K562 (cell line): ENCODE measurements around the gene CASP1. TPM values are rescaled to one million over a fixed set of nuclear protein-coding genes. Genes with fewer than 3 reads are reported as not detected.

ENCODE experiments used
- ATAC-seq: fragments of 200-7000 bp; cut with Tn5 transposase; 3 replicates; pipeline ENCODE4 v1.9.1; 2020; ENCODE audit warnings: moderate library complexity
- BruUV-seq: library from RNA; stranded (reverse); fragments of 400-500 nt; replicated peaks from 2 replicates; lab custom pipeline; 2021; lab: Mats Ljungman, UMichigan
- CTCF ChIA-PET: fragments of 300-600 bp; formaldehyde crosslinking; extraction: SDS; loops from one replicate; lab custom pipeline; 2021; ENCODE audit warnings: low intra/inter-chr PET ratio; lab: Yijun Ruan, JAX
- POLR2A ChIA-PET: fragments of 300-600, 350-650 bp; sonication (Branson Sonifier 250); formaldehyde crosslinking; extraction: SDS; loops from one replicate; lab custom pipeline; 2021; ENCODE audit warnings: antibody characterized with exemption, inconsistent platforms; lab: Yijun Ruan, JAX
- DNase-seq, 4 experiments: peaks; one replicate each; pipeline versions ENCODE4 v3.0.0 to v3.0.0-alpha.2; 2011 to 2018; ENCODE audit warnings: low spot score in 3 of 4, mixed read lengths in 3 of 4; ENCODE audit errors: extremely low read depth in 1 of 4
- FAIRE-seq: peaks from 2 replicates; lab custom pipeline; 2011; peaks lifted over from hg19 to GRCh38; lab: Jason Lieb, UNC
- H2AFZ ChIP-seq: 2 replicates; pipeline ENCODE4 v1.6.0; 2011; ENCODE audit warnings: low read depth, low read length, control low read depth, inconsistent platforms
- H3K27ac ChIP-seq: fragments of 200-600 bp; 3 replicates; pipeline ENCODE4 v1.8.0; 2011; ENCODE audit warnings: low read depth, mild to moderate bottlenecking, control low read depth, inconsistent platforms, low read length, moderate library complexity, mixed read lengths; ENCODE audit errors: extremely low read depth
- H3K27me3 ChIP-seq, 2 experiments: fragments of 300-600 bp in 1 of 2; 2 replicates in 1 of 2; 3 replicates in 1 of 2; pipeline versions ENCODE4 v1.6.0 to v1.8.0; 2011; ENCODE audit warnings: inconsistent platforms in 2 of 2, low read length in 2 of 2, mild to moderate bottlenecking in 1 of 2, mixed read lengths in 1 of 2, moderate library complexity in 1 of 2; ENCODE audit not compliant: control insufficient read depth in 2 of 2, insufficient read depth in 2 of 2
- H3K36me3 ChIP-seq: fragments of 300-600 bp; 3 replicates; pipeline ENCODE4 v1.8.0; 2011; ENCODE audit warnings: mild to moderate bottlenecking, low read length, inconsistent platforms; ENCODE audit not compliant: control insufficient read depth, insufficient read depth
- H3K4me1 ChIP-seq, 2 experiments: fragments of 200-600 bp in 1 of 2; replicated peaks in 1 of 2; 2 replicates in 1 of 2; 3 replicates in 1 of 2; pipeline versions ENCODE4 v1.5.1 to v1.8.0; 2011; ENCODE audit warnings: inconsistent platforms in 2 of 2, low read length in 2 of 2, mild to moderate bottlenecking in 1 of 2, mixed read lengths in 1 of 2, moderate library complexity in 1 of 2; ENCODE audit not compliant: control insufficient read depth in 2 of 2, insufficient read depth in 2 of 2
- H3K4me2 ChIP-seq: 2 replicates; pipeline ENCODE4 v1.6.1; 2011; ENCODE audit warnings: low read length, control low read depth, inconsistent platforms, mixed read lengths; ENCODE audit not compliant: insufficient read depth
- H3K4me3 ChIP-seq: fragments of 200-600 bp; sonication (generic), shearing (Covaris generic); 2 replicates; pipeline ENCODE4 v1.5.1; 2016; ENCODE audit warnings: control low read depth, inconsistent platforms
- H3K79me2 ChIP-seq: fragments of 200-600 bp; 3 replicates; pipeline ENCODE4 v1.8.0; 2011; ENCODE audit warnings: low read length, inconsistent platforms; ENCODE audit not compliant: control insufficient read depth, insufficient read depth
- H3K9ac ChIP-seq, 2 experiments: 2 replicates each; pipeline versions ENCODE4 v1.6.0 to v1.6.1; 2011; ENCODE audit warnings: low read depth in 2 of 2, low read length in 2 of 2, control low read depth in 1 of 2, inconsistent platforms in 1 of 2, mild to moderate bottlenecking in 1 of 2, mixed read lengths in 1 of 2; ENCODE audit not compliant: insufficient read depth in 1 of 2
- H3K9me1 ChIP-seq: one replicate; pipeline ENCODE4 v1.6.0; 2011; ENCODE audit warnings: inconsistent platforms, mild to moderate bottlenecking, low read length, moderate library complexity; ENCODE audit not compliant: control insufficient read depth, insufficient read depth
- H3K9me3 ChIP-seq: replicated peaks from 2 replicates; pipeline ENCODE4 v1.5.1; 2011; ENCODE audit warnings: low read depth, low read length, inconsistent platforms; ENCODE audit not compliant: control insufficient read depth, insufficient read depth
- H4K20me1 ChIP-seq: replicated peaks from 2 replicates; pipeline ENCODE4 v1.6.1; 2011; ENCODE audit warnings: low read length, inconsistent platforms, mixed read lengths; ENCODE audit not compliant: control insufficient read depth, insufficient read depth
- BRCA1 ChIP-seq, 2 experiments: fragments of 450-650 bp in 1 of 2; sonication (generic) in 1 of 2; formaldehyde crosslinking in 1 of 2; IDR thresholded peaks; 2 replicates each; pipeline versions ENCODE4 v1.5.0 to v1.6.1; 2017 to 2020; ENCODE audit warnings: mild to moderate bottlenecking in 1 of 2, missing genetic modification reagents in 1 of 2
- EP300 ChIP-seq: IDR thresholded peaks from 2 replicates; pipeline ENCODE4 v1.6.1; 2012; ENCODE audit warnings: low read length, improper control_type of control experiment
- FOXK2 ChIP-seq, 2 experiments: fragments of 450-650 bp; IDR thresholded peaks in 1 of 2; conservative IDR thresholded peaks in 1 of 2; 2 replicates each; pipeline ENCODE4 v1.6.1; 2016; ENCODE audit warnings: low read depth in 2 of 2, mild to moderate bottlenecking in 1 of 2
- HEY1 ChIP-seq: fragments of 250-450 bp; sonication (Bioruptor Pico); IDR thresholded peaks from 2 replicates; pipeline ENCODE4 v1.5.0; 2020; ENCODE audit warnings: mild to moderate bottlenecking, moderate library complexity, borderline replicate concordance
- KLF1 ChIP-seq: fragments of 450-650 bp; IDR thresholded peaks from 2 replicates; pipeline ENCODE4 v1.6.1; 2016; ENCODE audit warnings: missing genetic modification characterization, missing compliant biosample characterization
- MAFG ChIP-seq: fragments of 450-650 bp; conservative IDR thresholded peaks from 2 replicates; pipeline ENCODE4 v1.6.1; 2016; ENCODE audit warnings: missing genetic modification characterization, missing compliant biosample characterization
- MAZ ChIP-seq, 2 experiments: fragments of 450-650 bp in 1 of 2; sonication (generic) in 1 of 2; formaldehyde crosslinking; IDR thresholded peaks in 1 of 2; conservative IDR thresholded peaks in 1 of 2; 2 replicates each; pipeline versions ENCODE4 v1.4.0 to v1.5.0; 2020; ENCODE audit warnings: mild to moderate bottlenecking in 1 of 2, missing genetic modification reagents in 1 of 2
- NCOA6 ChIP-seq: fragments of 450-650 bp; IDR thresholded peaks from 2 replicates; pipeline ENCODE4 v1.6.1; 2017; ENCODE audit warnings: mild to moderate bottlenecking
- PRMT5 ChIP-seq: sonication (generic); formaldehyde crosslinking; IDR thresholded peaks from 2 replicates; pipeline ENCODE4 v1.5.0; 2020; ENCODE audit warnings: missing genetic modification reagents
- PTRF ChIP-seq: fragments of 450-650 bp; IDR thresholded peaks from 2 replicates; pipeline ENCODE4 v1.6.1; 2016; ENCODE audit warnings: mild to moderate bottlenecking, missing genetic modification characterization, missing compliant biosample characterization
- RBM34 ChIP-seq: fragments of 200-400 bp; formaldehyde crosslinking; IDR thresholded peaks from 2 replicates; pipeline ENCODE4 v1.6.1; 2018; ENCODE audit warnings: low read length, borderline replicate concordance; ENCODE audit not compliant: insufficient read depth
- SMAD2 ChIP-seq: fragments of 150-350 bp; IDR thresholded peaks from 2 replicates; pipeline ENCODE4 v1.6.1; 2014; ENCODE audit warnings: low read depth, mild to moderate bottlenecking, low read length
- SMARCA5 ChIP-seq: fragments of 450-650 bp; IDR thresholded peaks from 2 replicates; pipeline ENCODE4 v1.6.1; 2016
- TAF15 ChIP-seq: fragments of 200-400 bp; formaldehyde crosslinking; IDR thresholded peaks from 2 replicates; pipeline ENCODE4 v1.6.1; 2017; ENCODE audit warnings: mild to moderate bottlenecking, low read depth, low read length, moderate library complexity
- TFAM ChIP-seq: fragments of 250-450 bp; sonication (Bioruptor Pico); conservative IDR thresholded peaks from 2 replicates; pipeline ENCODE4 v1.5.0; 2021; ENCODE audit warnings: mild to moderate bottlenecking, moderate library complexity
- ZEB2 ChIP-seq: fragments of 450-650 bp; IDR thresholded peaks from 2 replicates; pipeline ENCODE4 v1.6.1; 2016
- ZNF121 ChIP-seq: sonication (generic); formaldehyde crosslinking; conservative IDR thresholded peaks from 2 replicates; pipeline ENCODE4 v1.8.0; 2022; ENCODE audit warnings: missing genetic modification reagents
- ZNF134 ChIP-seq: fragments of 250-450 bp; sonication (Bioruptor Pico); conservative IDR thresholded peaks from 2 replicates; pipeline ENCODE4 v1.4.0; 2020
- ZNF589 ChIP-seq: fragments of 200-800 bp; sonication (Bioruptor generic); IDR thresholded peaks from 2 replicates; pipeline ENCODE4 v1.6.1; 2016; ENCODE audit warnings: low read depth, missing genetic modification characterization, missing compliant biosample characterization
- WGBS: fragments of 100-300 bp; shearing (Covaris generic); methylation state at CpG from one replicate; pipeline ENCODE4 v1.1.6; 2016; ENCODE audit warnings: low coverage, mixed read lengths; ENCODE audit not compliant: insufficient coverage; ENCODE audit errors: missing lambda C conversion rate; 5-methylcytosine and 5-hydroxymethylcytosine counted together
- in situ Hi-C: fragments of 300-500 bp; cut with MboI; formaldehyde crosslinking; loops from 4 replicates; pipeline ENCODE4 v1.15.0; 2018; ENCODE audit warnings: inconsistent platforms, mixed read lengths
- intact Hi-C: fragments of 100-400 bp; cut with micrococcal nuclease; formaldehyde crosslinking; loops from 2 replicates; pipeline ENCODE4 v1.14.2; 2022
- polyA plus RNA-seq, 8 experiments: library from polyadenylated mRNA; depleted of rRNA in 4 of 8; stranded (reverse) in 5 of 8; unstranded in 3 of 8; fragments of >200 nt; fragmentation: Nextera tagmentation in 2 of 8; fragmentation: Illumina TruSeq in 1 of 8; extraction: Ambion mirVana in 2 of 8; extraction: Trizol in 1 of 8; gene quantifications; 2 replicates each; pipeline versions ENCODE4 v1.2.1 to v1.2.3, GENCODE V29; 2011 to 2014; ENCODE audit warnings: inconsistent platforms in 1 of 8, missing spikeins in 1 of 8
- total RNA-seq, 7 experiments: library from RNA; depleted of rRNA in 6 of 7; stranded (reverse); fragments of >200 nt in 6 of 7; fragmentation: Illumina TruSeq in 2 of 7; extraction: Trizol in 2 of 7; gene quantifications; 2 replicates each; pipeline versions ENCODE4 v1.2.1 to v1.2.3, GENCODE V29; 2011 to 2021; ENCODE audit warnings: low replicate concordance in 1 of 7

The CASP1 gene
- total and polyA plus RNA-seq, 9 of the 15 experiments (the other 6 are each of a cell fraction or from before 2014, with no cell fraction given), result not detected

GRCh38 chr11:105033343-105033742, 1.6 kb downstream of the CASP1 start (continued):
- TF ChIP-seq ZEB2 (no peak), ZNF134 (CRISPR knock-in tag) (no peak), SMAD2 (no peak), HEY1 (CRISPR knock-in tag) (no peak), ZNF121 (no peak), EP300 (no peak), MAFG (tag) (no peak), PRMT5 (CRISPR knock-in tag) (no peak), RBM34 (no peak)

GRCh38 chr11:105032495-105032894, 2.4 kb downstream of the CASP1 start:
- CTCF ChIA-PET, result no interaction called here
- no peak overlapping the region for H3K4me3 ChIP-seq
- H3K27me3 ChIP-seq, result no peaks in the 10 kb centered on the region
- BruUV-seq, result no TSS peak
- H3K9me3 ChIP-seq, result no peaks in the 10 kb centered on the region
- no peaks in the 10 kb centered on the region for H3K4me1 ChIP-seq
- in situ Hi-C loops (no loop called here), intact Hi-C loops (no loop called here)
- ATAC-seq (no peak), DNase-seq (no peak), FAIRE-seq (no peak)
- POLR2A ChIA-PET, result no interaction called here
- no peak overlapping the region for H3K4me2 ChIP-seq
- no peaks in the 10 kb centered on the region for H3K36me3 ChIP-seq
- no peak overlapping the region for H2AFZ ChIP-seq
- H3K79me2 ChIP-seq, result no peaks in the 10 kb centered on the region
- H3K9me1 ChIP-seq, result no peaks in the 10 kb centered on the region
- 0% methylated on average over 2 of the region's 2 CpGs for WGBS
- no peak overlapping the region for H3K27ac ChIP-seq
- H3K9ac ChIP-seq, result no peak overlapping the region
- no peaks in the 10 kb centered on the region for H4K20me1 ChIP-seq
- no peak for TF ChIP-seq BRCA1 (IDR thresholded peaks at IDR 0.05)
- no peak for TF ChIP-seq BRCA1 (CRISPR knock-in tag; IDR thresholded peaks at IDR 0.05)
- TF ChIP-seq ZNF589 (CRISPR knock-in tag), result no peak
- no peak for TF ChIP-seq TFAM (CRISPR knock-in tag)
- TF ChIP-seq KLF1 (tag), result no peak
- no peak for TF ChIP-seq PTRF
- no peak for TF ChIP-seq NCOA6
- no peak for TF ChIP-seq MAZ (CRISPR knock-in tag; conservative IDR thresholded peaks at IDR 0.05 in 1 of 2, IDR thresholded peaks at IDR 0.05 in 1 of 2)
- TF ChIP-seq SMARCA5, result no peak
- no peak for TF ChIP-seq FOXK2 (conservative IDR thresholded peaks at IDR 0.05 in 1 of 2, IDR thresholded peaks at IDR 0.05 in 1 of 2; ENCODE audit: low read depth in 2 of 2)
- TF ChIP-seq TAF15, result no peak
